Endothelial cell of umbilical vein (primary cell): Measurements from ENCODE around the gene GAPDHS. TPM values are rescaled to one million over a fixed set of nuclear protein-coding genes. Genes with fewer than 3 reads are reported as not detected.

Experiments
- BruUV-seq: library from RNA; stranded (reverse); fragments of 400-500 nt; replicated peaks from 2 replicates; lab custom pipeline; 2021; lab: Mats Ljungman, UMichigan
- CTCF ChIA-PET: fragments of 300-600, 350-600 bp; sonication (Branson Sonifier 250); formaldehyde crosslinking; loops from one replicate; lab custom pipeline; 2021; ENCODE audit warnings: antibody characterized with exemption, inconsistent platforms; lab: Charles Lee
- POLR2A ChIA-PET: fragments of 300-600, 350-600 bp; sonication (Branson Sonifier 250); formaldehyde crosslinking; loops from one replicate; lab custom pipeline; 2021; ENCODE audit warnings: antibody characterized with exemption, inconsistent platforms; lab: Charles Lee
- DNase-seq: peaks from one replicate; pipeline ENCODE4 v3.0.0-alpha.2; 2011; ENCODE audit warnings: low read depth, low spot score
- FAIRE-seq: peaks from 2 replicates; lab custom pipeline; 2011; peaks lifted over from hg19 to GRCh38; lab: Jason Lieb, UNC
- H2AFZ ChIP-seq: 2 replicates; pipeline ENCODE4 v1.6.0; 2012; ENCODE audit warnings: low read depth, low read length, control low read depth, inconsistent platforms
- H3K27ac ChIP-seq: 2 replicates; pipeline ENCODE4 v1.5.1; 2011; ENCODE audit warnings: low read depth, mild to moderate bottlenecking, control low read depth, low read length, moderate library complexity; ENCODE audit not compliant: insufficient read depth
- H3K27me3 ChIP-seq, 2 experiments: 2 replicates each; pipeline versions ENCODE4 v1.6.0 to v1.6.1; 2011; ENCODE audit warnings: low read length in 2 of 2, mixed read lengths in 1 of 2; ENCODE audit not compliant: control insufficient read depth in 2 of 2, insufficient read depth in 2 of 2
- H3K36me3 ChIP-seq, 2 experiments: 2 replicates in 1 of 2; 3 replicates in 1 of 2; pipeline ENCODE4 v1.5.1; 2011; ENCODE audit warnings: low read length in 2 of 2, mild to moderate bottlenecking in 1 of 2, moderate library complexity in 1 of 2; ENCODE audit not compliant: control insufficient read depth in 2 of 2, insufficient read depth in 2 of 2; ENCODE audit errors: extremely low read depth in 1 of 2
- H3K4me1 ChIP-seq: 3 replicates; pipeline ENCODE4 v1.5.1; 2011; ENCODE audit warnings: mild to moderate bottlenecking, low read length; ENCODE audit not compliant: control insufficient read depth, insufficient read depth; ENCODE audit errors: extremely low read depth
- H3K4me2 ChIP-seq: 2 replicates; pipeline ENCODE4 v1.6.1; 2011; ENCODE audit warnings: low read length, control low read depth, mixed read lengths; ENCODE audit not compliant: insufficient read depth
- H3K4me3 ChIP-seq, 3 experiments: fragments of 200-600 bp in 1 of 3; sonication (generic), shearing (Covaris generic) in 1 of 3; replicated peaks in 1 of 3; 2 replicates each; pipeline ENCODE4 v1.5.1; 2011 to 2016; ENCODE audit warnings: control low read depth in 3 of 3, low read length in 3 of 3, mild to moderate bottlenecking in 2 of 3, inconsistent platforms in 1 of 3, low read depth in 1 of 3, moderate library complexity in 1 of 3; ENCODE audit not compliant: insufficient read depth in 1 of 3
- H3K79me2 ChIP-seq: 2 replicates; pipeline ENCODE4 v1.6.0; 2012; ENCODE audit warnings: low read length, inconsistent platforms; ENCODE audit not compliant: control insufficient read depth, insufficient read depth
- H3K9ac ChIP-seq: replicated peaks from 2 replicates; pipeline ENCODE3; 2011; ENCODE audit warnings: low read length, control low read depth; ENCODE audit not compliant: insufficient read depth; ENCODE audit errors: extremely low read depth
- H3K9me1 ChIP-seq: replicated peaks from 3 replicates; pipeline ENCODE4 v1.6.0; 2011; ENCODE audit warnings: mild to moderate bottlenecking, low read length; ENCODE audit not compliant: control insufficient read depth, insufficient read depth; ENCODE audit errors: extremely low read depth
- H3K9me3 ChIP-seq: replicated peaks from 2 replicates; pipeline ENCODE4 v1.5.1; 2012; ENCODE audit warnings: low read length, inconsistent platforms; ENCODE audit not compliant: control insufficient read depth, insufficient read depth
- H4K20me1 ChIP-seq: replicated peaks from 2 replicates; pipeline ENCODE3; 2011; ENCODE audit warnings: mild to moderate bottlenecking, low read length; ENCODE audit not compliant: control insufficient read depth, insufficient read depth; ENCODE audit errors: extremely low read depth
- EZH2 ChIP-seq: IDR thresholded peaks from 2 replicates; pipeline ENCODE4 v1.6.1; 2012; ENCODE audit warnings: borderline replicate concordance, low read depth, mild to moderate bottlenecking, moderate library complexity, low read length, inconsistent platforms; ENCODE audit not compliant: severe bottlenecking
- FOS ChIP-seq: IDR thresholded peaks from 2 replicates; pipeline ENCODE4 v1.6.1; 2011; ENCODE audit warnings: mild to moderate bottlenecking, low read length, moderate library complexity, borderline replicate concordance; ENCODE audit not compliant: insufficient read depth
- GATA2 ChIP-seq: IDR thresholded peaks from 2 replicates; pipeline ENCODE4 v1.7.0; 2011; ENCODE audit warnings: low read depth, mild to moderate bottlenecking, moderate library complexity, mixed read lengths, low read length; ENCODE audit not compliant: insufficient read length, insufficient read depth
- JUN ChIP-seq: IDR thresholded peaks from 2 replicates; pipeline ENCODE4 v1.6.1; 2011; ENCODE audit warnings: borderline replicate concordance, low read depth; ENCODE audit not compliant: insufficient read length, insufficient read depth
- MYC ChIP-seq: IDR thresholded peaks from one replicate; pipeline ENCODE4 v1.6.1; 2011; ENCODE audit warnings: mild to moderate bottlenecking, low read depth, low read length
- POLR2A ChIP-seq: IDR thresholded peaks from 2 replicates; pipeline ENCODE4 v1.6.1; 2012; ENCODE audit warnings: low read depth, mild to moderate bottlenecking, control low read depth, low read length
- POLR2AphosphoS5 ChIP-seq: IDR thresholded peaks from 2 replicates; pipeline ENCODE4 v1.6.1; 2012; ENCODE audit warnings: low read depth, mild to moderate bottlenecking, control low read depth, low read length, moderate library complexity; ENCODE audit not compliant: insufficient read depth
- dilution Hi-C: fragments of 300-500 bp; cut with MboI; formaldehyde crosslinking; loops from one replicate; pipeline ENCODE4 v1.15.0; 2019; ENCODE audit warnings: low sequenced_read_pairs; ENCODE audit not compliant: extremely low pct_ligation_motif_present
- intact Hi-C: fragments of 100-400 bp; cut with micrococcal nuclease; formaldehyde crosslinking; loops from one replicate; pipeline ENCODE4 v1.10.0; 2022
- polyA plus RNA-seq, 4 experiments: library from polyadenylated mRNA; depleted of rRNA in 3 of 4; stranded (reverse) in 3 of 4; unstranded in 1 of 4; fragments of >200 nt; gene quantifications; 2 replicates each; pipeline versions ENCODE4 v1.2.1 to v1.2.3, GENCODE V29; 2011 to 2012; ENCODE audit warnings: missing spikeins in 1 of 4
- total RNA-seq: library from RNA; stranded (reverse); gene quantifications from 2 replicates; pipeline ENCODE4 v1.2.3, GENCODE V29; 2021
- TF ChIP-seq, protein P1 (sequence below), 2 donors: IDR thresholded peaks; 1 replicate in 1 of 2; 2 replicates in 1 of 2; pipeline ENCODE4 v1.5.1; 2011; ENCODE audit warnings: low read length in 2 of 2, mild to moderate bottlenecking in 2 of 2, moderate library complexity in 2 of 2, control low read depth in 1 of 2, inconsistent platforms in 1 of 2, low read depth in 1 of 2; ENCODE audit not compliant: insufficient read depth in 1 of 2; ENCODE audit errors: extremely low read depth in 1 of 2
- TF ChIP-seq, protein P2 (sequence below): IDR thresholded peaks from 2 replicates; pipeline ENCODE4 v1.6.1; 2011; ENCODE audit not compliant: insufficient read depth, insufficient read length

The GAPDHS gene
- total and polyA plus RNA-seq, 2 donors (not counting 3 experiments of a cell fraction or from before 2014, with no cell fraction given): not detected

DNA sequence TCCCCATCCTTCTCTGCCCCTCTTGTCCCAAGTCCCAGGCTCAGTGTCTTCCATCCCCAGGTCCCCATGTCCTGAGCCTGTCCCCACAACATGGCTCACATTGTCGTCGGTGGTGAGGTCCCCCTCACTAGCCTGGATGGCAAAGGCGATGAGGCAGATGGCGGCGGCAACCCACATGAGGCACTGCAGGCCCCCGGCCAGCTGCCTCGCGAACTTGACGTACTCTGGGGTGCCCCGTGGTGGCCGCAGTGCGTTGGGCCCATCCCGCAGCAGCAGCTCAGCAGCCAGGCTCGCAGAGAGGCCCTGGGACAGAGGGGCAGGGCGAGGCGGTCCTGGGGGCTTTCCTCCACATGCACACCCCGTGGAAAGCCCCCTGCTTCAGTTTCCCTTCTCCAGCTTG is 29.1 kb downstream of the GAPDHS start:
- ChIA-PET CTCF (interaction anchor here (1.5 kb wide), 1 partner anchor 14 kb away, joined by 6 read pairs; no protein-coding TSS in a partner anchor), POLR2A (no interaction called here)
- no peaks in the 10 kb centered on the region for H3K9me3 ChIP-seq
- no peaks in the 10 kb centered on the region for H3K36me3 ChIP-seq
- dilution Hi-C loops: no loop called here
- H3K4me1 ChIP-seq: no peaks in the 10 kb centered on the region
- no peak overlapping the region for H3K4me2 ChIP-seq
- no peak overlapping the region for H3K9ac ChIP-seq
- H3K4me3 ChIP-seq: no peak overlapping the region
- no peaks in the 10 kb centered on the region for H3K9me1 ChIP-seq
- H2AFZ ChIP-seq: no peak overlapping the region
- H3K27ac ChIP-seq: no peak overlapping the region
- intact Hi-C loops: no loop called here
- H4K20me1 ChIP-seq: no peaks in the 10 kb centered on the region
- BruUV-seq: no TSS peak
- H3K27me3 ChIP-seq: peaks cover 0 to 4% of the 10 kb centered on the region in 2 experiments
- no peak for TF ChIP-seq FOS
- TF ChIP-seq, protein P1, sequence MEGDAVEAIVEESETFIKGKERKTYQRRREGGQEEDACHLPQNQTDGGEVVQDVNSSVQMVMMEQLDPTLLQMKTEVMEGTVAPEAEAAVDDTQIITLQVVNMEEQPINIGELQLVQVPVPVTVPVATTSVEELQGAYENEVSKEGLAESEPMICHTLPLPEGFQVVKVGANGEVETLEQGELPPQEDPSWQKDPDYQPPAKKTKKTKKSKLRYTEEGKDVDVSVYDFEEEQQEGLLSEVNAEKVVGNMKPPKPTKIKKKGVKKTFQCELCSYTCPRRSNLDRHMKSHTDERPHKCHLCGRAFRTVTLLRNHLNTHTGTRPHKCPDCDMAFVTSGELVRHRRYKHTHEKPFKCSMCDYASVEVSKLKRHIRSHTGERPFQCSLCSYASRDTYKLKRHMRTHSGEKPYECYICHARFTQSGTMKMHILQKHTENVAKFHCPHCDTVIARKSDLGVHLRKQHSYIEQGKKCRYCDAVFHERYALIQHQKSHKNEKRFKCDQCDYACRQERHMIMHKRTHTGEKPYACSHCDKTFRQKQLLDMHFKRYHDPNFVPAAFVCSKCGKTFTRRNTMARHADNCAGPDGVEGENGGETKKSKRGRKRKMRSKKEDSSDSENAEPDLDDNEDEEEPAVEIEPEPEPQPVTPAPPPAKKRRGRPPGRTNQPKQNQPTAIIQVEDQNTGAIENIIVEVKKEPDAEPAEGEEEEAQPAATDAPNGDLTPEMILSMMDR (IDR thresholded peaks at IDR 0.05; ENCODE audit: extremely low read depth in 1 of 2, insufficient read depth in 1 of 2, low read depth in 1 of 2, low read length in 2 of 2): no peak
- TF ChIP-seq GATA2: no peak
- no peak for TF ChIP-seq POLR2AphosphoS5
- TF ChIP-seq JUN: no peak
- TF ChIP-seq POLR2A: no peak
- no peak for TF ChIP-seq MYC
- no peak for TF ChIP-seq EZH2
- TF ChIP-seq, protein P2, sequence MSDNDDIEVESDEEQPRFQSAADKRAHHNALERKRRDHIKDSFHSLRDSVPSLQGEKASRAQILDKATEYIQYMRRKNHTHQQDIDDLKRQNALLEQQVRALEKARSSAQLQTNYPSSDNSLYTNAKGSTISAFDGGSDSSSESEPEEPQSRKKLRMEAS: no peak
- no peak for FAIRE-seq
- no peaks in the 10 kb centered on the region for H3K79me2 ChIP-seq
- no peak for DNase-seq
